ENCODE results near the gene PDK1.
A peak's percentile ranks its signal among the peaks of the same experiment; 100 is the strongest.
"Not testable (repeated sequence)": the region's sequence is repeated elsewhere in the genome, so short reads cannot be mapped to it uniquely, and the experiment has no call there.

The PDK1 gene

GRCh38 chr2:172555522-172556283 lies at the start of gene PDK1:
TSS of gene PDK1 (plus strand) at chr2:172556090. CDS start at chr2:172556151, 61 bp downstream.
- DNase-seq: peak; percentile 39 to 96 (median 84)

- DNase-seq: no peak
These were observed 48.7 kb upstream of the PDK1 start for GRCh38 chr2:172507199-172507598.

GRCh38 chr2:172510088-172510487 lies 45.8 kb upstream of the PDK1 start:
- DNase-seq: no peak

GRCh38 chr2:172510548-172510947 lies 45.3 kb upstream of the PDK1 start:
- DNase-seq: no peak

GRCh38 chr2:172512810-172513523 lies 42.9 kb upstream of the PDK1 start:
- DNase-seq: no peak

GRCh38 chr2:172513524-172513900 lies 42.4 kb upstream of the PDK1 start:
- no peak for DNase-seq

GRCh38 chr2:172513935-172514586 lies 41.8 kb upstream of the PDK1 start:
- DNase-seq: peak in 45 of 58 donors; percentile 1 to 75 (median 35)

GRCh38 chr2:172516299-172516698 lies 39.6 kb upstream of the PDK1 start:
- peak in 4 of 58 donors; percentile 1 to 15 (median 2) for DNase-seq

GRCh38 chr2:172518995-172519394 lies 36.9 kb upstream of the PDK1 start:
- no peak for DNase-seq

- DNase-seq: no peak
These were observed 30.3 kb upstream of the PDK1 start for GRCh38 chr2:172525601-172526000.

- DNase-seq: no peak
These were observed 24.6 kb upstream of the PDK1 start for GRCh38 chr2:172531309-172531708.

- DNase-seq: not testable (repeated sequence)
These were observed 23.4 kb upstream of the PDK1 start for GRCh38 chr2:172532461-172532860.

GRCh38 chr2:172533687-172534086 lies 22.2 kb upstream of the PDK1 start:
- no peak for DNase-seq

GRCh38 chr2:172535119-172535518 lies 20.8 kb upstream of the PDK1 start:
- DNase-seq: no peak

- DNase-seq: not testable (repeated sequence)
These were observed 18.0 kb upstream of the PDK1 start for GRCh38 chr2:172537851-172538250.

GRCh38 chr2:172539767-172540166 lies 16.1 kb upstream of the PDK1 start:
- no peak for DNase-seq

- DNase-seq: no peak
These were observed 15.5 kb upstream of the PDK1 start for GRCh38 chr2:172540421-172540820.

- DNase-seq: no peak
These were observed 10.3 kb upstream of the PDK1 start for GRCh38 chr2:172545408-172546075.

GRCh38 chr2:172549131-172549530 lies 6.8 kb upstream of the PDK1 start:
- DNase-seq: no peak

- not testable (repeated sequence) for DNase-seq
These were observed 6.1 kb upstream of the PDK1 start for GRCh38 chr2:172549802-172550201.

GRCh38 chr2:172550419-172550818 lies 5.5 kb upstream of the PDK1 start:
- no peak for DNase-seq

GRCh38 chr2:172551271-172551670 lies 4.6 kb upstream of the PDK1 start:
- DNase-seq: no peak

Measured in anterior cingulate cortex (tissue), 58 donors.